ENCODE measurements around the gene MAP4.

- TF ChIP-seq ZNF311 (tag by site-specific recombination; IDR thresholded peaks at IDR 0.05; ENCODE audit: borderline replicate concordance) (no peak), REST (tag by site-specific recombination; IDR thresholded peaks at IDR 0.05) (no peak), ZNF639 (tag by site-specific recombination; IDR thresholded peaks at IDR 0.05) (no peak), TCF7L2 (IDR thresholded peaks at IDR 0.05; ENCODE audit: borderline replicate concordance, low read depth, low read length) (no peak), ZNF175 (tag by site-specific recombination; IDR thresholded peaks at IDR 0.05) (no peak), CTCF (tag by site-specific recombination; IDR thresholded peaks at IDR 0.05) (no peak), ZBTB6 (tag by site-specific recombination; IDR thresholded peaks at IDR 0.05) (no peak), ZNF19 (tag by site-specific recombination; IDR thresholded peaks at IDR 0.05; ENCODE audit: low read depth) (no peak)
These were observed 40.0 kb downstream of the MAP4 start for GRCh38 chr3:47976135-47976732.

Data from HEK293 (cell line).